ENCODE results near the gene MSRB2. TPM values are rescaled to one million over a fixed set of nuclear protein-coding genes. Genes with fewer than 3 reads are reported as not detected.
"Not testable (repeated sequence)": the region's sequence is repeated elsewhere in the genome, so short reads cannot be mapped to it uniquely, and the experiment has no call there.

The MSRB2 gene
- total RNA-seq, 4 donors from 2014 or later = 3.9 to 15.1 (median 9.1) TPM

- no peak overlapping the region for H3K4me3 ChIP-seq (ENCODE audit: low read depth, poor library complexity, severe bottlenecking)
- intact Hi-C loops (cut with DNase I; ENCODE audit: low total_unique reads) = no loop called here
- TF ChIP-seq, protein P1, sequence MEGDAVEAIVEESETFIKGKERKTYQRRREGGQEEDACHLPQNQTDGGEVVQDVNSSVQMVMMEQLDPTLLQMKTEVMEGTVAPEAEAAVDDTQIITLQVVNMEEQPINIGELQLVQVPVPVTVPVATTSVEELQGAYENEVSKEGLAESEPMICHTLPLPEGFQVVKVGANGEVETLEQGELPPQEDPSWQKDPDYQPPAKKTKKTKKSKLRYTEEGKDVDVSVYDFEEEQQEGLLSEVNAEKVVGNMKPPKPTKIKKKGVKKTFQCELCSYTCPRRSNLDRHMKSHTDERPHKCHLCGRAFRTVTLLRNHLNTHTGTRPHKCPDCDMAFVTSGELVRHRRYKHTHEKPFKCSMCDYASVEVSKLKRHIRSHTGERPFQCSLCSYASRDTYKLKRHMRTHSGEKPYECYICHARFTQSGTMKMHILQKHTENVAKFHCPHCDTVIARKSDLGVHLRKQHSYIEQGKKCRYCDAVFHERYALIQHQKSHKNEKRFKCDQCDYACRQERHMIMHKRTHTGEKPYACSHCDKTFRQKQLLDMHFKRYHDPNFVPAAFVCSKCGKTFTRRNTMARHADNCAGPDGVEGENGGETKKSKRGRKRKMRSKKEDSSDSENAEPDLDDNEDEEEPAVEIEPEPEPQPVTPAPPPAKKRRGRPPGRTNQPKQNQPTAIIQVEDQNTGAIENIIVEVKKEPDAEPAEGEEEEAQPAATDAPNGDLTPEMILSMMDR (IDR thresholded peaks at IDR 0.05) = no peak
- TF ChIP-seq POLR2A (IDR thresholded peaks at IDR 0.05) = no peak
- 47 to 66% methylated on average over 2 of the region's 2 CpGs for WGBS, 2 donors
- no peak for DNase-seq (ENCODE audit: low spot score in 2 of 2)
These were observed 34.5 kb upstream of the MSRB2 start for GRCh38 chr10:23060918-23061317.

DNA sequence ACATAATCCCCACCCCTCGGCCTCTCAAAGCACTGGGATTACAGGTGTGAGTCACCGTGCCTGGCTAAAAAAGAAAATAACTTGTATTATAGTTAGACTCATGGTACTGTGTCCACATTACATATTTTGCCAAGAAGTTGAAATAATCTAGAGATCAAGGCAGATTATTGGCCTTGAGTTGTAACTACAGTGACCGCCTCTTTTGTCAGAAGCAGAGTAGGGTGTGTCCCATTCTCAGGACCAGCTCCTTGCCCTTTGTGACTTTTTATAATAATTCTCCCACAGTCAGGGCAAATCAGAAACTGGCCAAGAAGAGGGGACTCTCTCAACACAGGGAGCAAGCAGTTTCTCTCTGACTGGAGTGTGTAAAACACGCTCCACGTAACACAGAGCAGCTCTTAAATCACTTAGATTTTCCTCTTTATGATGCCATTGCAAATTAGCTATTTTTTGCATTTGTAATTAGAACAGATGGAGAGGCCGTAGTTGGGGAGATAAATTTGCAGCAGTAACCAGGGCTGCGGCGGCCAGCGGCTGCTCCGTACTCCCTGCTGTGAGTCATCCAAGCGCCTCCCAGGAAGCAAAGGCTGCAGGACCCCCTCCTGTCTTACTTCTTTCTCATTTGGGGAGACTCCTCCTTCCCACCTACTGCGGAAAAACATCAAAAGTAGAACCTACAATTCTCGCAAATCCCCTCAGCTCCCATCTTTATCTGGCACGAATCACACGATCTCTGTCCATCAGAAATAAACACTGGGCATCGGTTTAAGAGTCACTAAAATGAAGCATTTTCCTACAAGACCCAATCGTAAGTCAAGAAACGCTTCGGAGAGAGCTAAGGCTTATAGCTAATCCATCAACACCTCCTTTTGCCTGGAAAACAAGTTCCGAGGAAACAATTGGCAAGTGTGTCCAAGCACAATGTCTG lies 32.1 kb upstream of the MSRB2 start:
- TF ChIP-seq, protein P1 (IDR thresholded peaks at IDR 0.05) = no peak
- TF ChIP-seq POLR2A (IDR thresholded peaks at IDR 0.05) = no peak
- no peak overlapping the region for H3K4me3 ChIP-seq (ENCODE audit: low read depth, poor library complexity, severe bottlenecking)
- intact Hi-C loops (cut with DNase I; ENCODE audit: low total_unique reads) = no loop called here
- no peak for DNase-seq (ENCODE audit: low spot score in 2 of 2)
- 61 to 62% methylated on average over 20 of the region's 20 CpGs for WGBS, 2 donors

- WGBS, 2 donors = 85% methylated on average over 20 of the region's 20 CpGs
- TF ChIP-seq, protein P1 (IDR thresholded peaks at IDR 0.05) = no peak
- no peak for TF ChIP-seq POLR2A (IDR thresholded peaks at IDR 0.05)
- H3K4me3 ChIP-seq (ENCODE audit: low read depth, poor library complexity, severe bottlenecking) = no peak overlapping the region
- no peak for DNase-seq (ENCODE audit: low spot score in 2 of 2)
- intact Hi-C loops (cut with DNase I; ENCODE audit: low total_unique reads) = no loop called here
These were observed 31.2 kb upstream of the MSRB2 start for GRCh38 chr10:23063973-23064812.

GRCh38 chr10:23064813-23065114 lies 30.6 kb upstream of the MSRB2 start:
- 90 to 91% methylated on average over 2 of the region's 2 CpGs for WGBS, 2 donors
- intact Hi-C loops (cut with DNase I; ENCODE audit: low total_unique reads) = not testable (repeated sequence)

GRCh38 chr10:23065181-23065948 lies 30.0 kb upstream of the MSRB2 start:
- TF ChIP-seq, protein P1 (IDR thresholded peaks at IDR 0.05) = no peak
- no peak for TF ChIP-seq POLR2A (IDR thresholded peaks at IDR 0.05)
- DNase-seq (ENCODE audit: low spot score in 2 of 2) = peak; percentile 64 to 91
- intact Hi-C loops (cut with DNase I; ENCODE audit: low total_unique reads) = no loop called here
- no peak overlapping the region for H3K4me3 ChIP-seq (ENCODE audit: low read depth, poor library complexity, severe bottlenecking)
- 34 to 35% methylated on average over 11 of the region's 11 CpGs for WGBS, 2 donors

More at GRCh38 chr10:23064813-23065114, 30.6 kb upstream of the MSRB2 start:
- not testable (repeated sequence) for H3K4me3 ChIP-seq (ENCODE audit: low read depth, poor library complexity, severe bottlenecking); DNase-seq (ENCODE audit: low spot score in 2 of 2)

Data from lower leg skin (tissue), 4 donors.